DND-41 (cell line): Measurements from ENCODE around the gene STK11.

Source experiments
- ATAC-seq: fragments of 200-7000 bp; cut with Tn5 transposase; 3 replicates; pipeline ENCODE4 v1.9.1; 2021; ENCODE audit warnings: low read depth; ENCODE audit not compliant: insufficient read depth
- DNase-seq: peaks from one replicate; pipeline ENCODE4 v3.0.0-alpha.2; 2020
- H2AFZ ChIP-seq: 2 replicates; pipeline ENCODE4 v1.6.0; 2012; ENCODE audit warnings: low read depth, low read length
- H3K27ac ChIP-seq: 2 replicates; pipeline ENCODE4 v1.5.1; 2012; ENCODE audit warnings: low read length, inconsistent platforms
- H3K27me3 ChIP-seq: fragments of 200-600 bp; sonication (generic); 2 replicates; pipeline ENCODE4 v1.6.0; 2012; ENCODE audit warnings: low read length, mild to moderate bottlenecking, inconsistent platforms; ENCODE audit not compliant: insufficient read depth, poor library complexity
- H3K36me3 ChIP-seq: 2 replicates; pipeline ENCODE4 v1.5.1; 2012; ENCODE audit warnings: low read length, inconsistent platforms; ENCODE audit not compliant: insufficient read depth
- H3K4me1 ChIP-seq: 2 replicates; pipeline ENCODE4 v1.5.1; 2012; ENCODE audit warnings: mild to moderate bottlenecking, low read length; ENCODE audit not compliant: insufficient read depth
- H3K4me2 ChIP-seq: 2 replicates; pipeline ENCODE4 v1.6.0; 2012; ENCODE audit warnings: mild to moderate bottlenecking, moderate library complexity, low read length, inconsistent platforms; ENCODE audit not compliant: insufficient read depth
- H3K4me3 ChIP-seq, 2 experiments: fragments of 200-600 bp in 1 of 2; shearing (Covaris generic) in 1 of 2; 2 replicates each; pipeline ENCODE4 v1.5.1; 2012 to 2016; ENCODE audit warnings: inconsistent platforms in 2 of 2, low read length in 2 of 2, mild to moderate bottlenecking in 2 of 2, low read depth in 1 of 2, moderate library complexity in 1 of 2
- H3K79me2 ChIP-seq: 2 replicates; pipeline ENCODE4 v1.6.0; 2012; ENCODE audit warnings: low read length, inconsistent platforms; ENCODE audit not compliant: insufficient read depth
- H3K9ac ChIP-seq: 2 replicates; pipeline ENCODE4 v1.6.0; 2012; ENCODE audit warnings: low read depth, mild to moderate bottlenecking, inconsistent platforms, low read length, moderate library complexity
- H3K9me3 ChIP-seq: 2 replicates; pipeline ENCODE4 v1.5.1; 2012; ENCODE audit warnings: low read length, moderate library complexity, mild to moderate bottlenecking, inconsistent platforms; ENCODE audit not compliant: insufficient read depth, severe bottlenecking
- H4K20me1 ChIP-seq: 2 replicates; pipeline ENCODE4 v1.6.0; 2012; ENCODE audit warnings: low read length; ENCODE audit not compliant: insufficient read depth
- CTCF ChIP-seq: IDR thresholded peaks from 2 replicates; pipeline ENCODE4 v1.5.1; 2012; ENCODE audit warnings: borderline replicate concordance, low read length, moderate library complexity, mild to moderate bottlenecking; ENCODE audit not compliant: poor library complexity, severe bottlenecking; ENCODE audit errors: extremely low read depth
- EZH2 ChIP-seq: IDR thresholded peaks from 3 replicates; pipeline ENCODE4 v1.6.1; 2012; ENCODE audit warnings: borderline replicate concordance, low read depth, mild to moderate bottlenecking, moderate library complexity, low read length, inconsistent platforms; ENCODE audit not compliant: severe bottlenecking

Gene STK11

GRCh38 chr19:1220976-1221903 lies 15.7 kb downstream of the STK11 start:
- H3K4me3 ChIP-seq: no peak overlapping the region
- no peak overlapping the region for H3K4me2 ChIP-seq
- no peak overlapping the region for H3K9ac ChIP-seq
- H3K36me3 ChIP-seq: peaks cover 83% of the 10 kb centered on the region
- no peak for ATAC-seq
- peaks cover 56% of the 10 kb centered on the region for H4K20me1 ChIP-seq
- no peaks in the 10 kb centered on the region for H3K4me1 ChIP-seq
- no peak overlapping the region for H2AFZ ChIP-seq
- H3K9me3 ChIP-seq: no peaks in the 10 kb centered on the region
- H3K27me3 ChIP-seq: no peaks in the 10 kb centered on the region
- DNase-seq: no peak
- peaks cover 37% of the 10 kb centered on the region for H3K79me2 ChIP-seq
- no peak overlapping the region for H3K27ac ChIP-seq
- TF ChIP-seq CTCF (peak; percentile 42), EZH2 (no peak)

- DNase-seq (no peak), ATAC-seq (no peak)
- H2AFZ ChIP-seq: no peak overlapping the region
- H3K79me2 ChIP-seq: peaks cover 31% of the 10 kb centered on the region
- H3K36me3 ChIP-seq: peaks cover 86% of the 10 kb centered on the region
- TF ChIP-seq CTCF: no peak
- no peak for TF ChIP-seq EZH2
- no peaks in the 10 kb centered on the region for H3K27me3 ChIP-seq
- H3K9me3 ChIP-seq: no peaks in the 10 kb centered on the region
- no peak overlapping the region for H3K4me3 ChIP-seq
- H3K27ac ChIP-seq: no peak overlapping the region
- peaks cover 54% of the 10 kb centered on the region for H4K20me1 ChIP-seq
- no peak overlapping the region for H3K4me2 ChIP-seq
- no peak overlapping the region for H3K9ac ChIP-seq
- H3K4me1 ChIP-seq: no peaks in the 10 kb centered on the region
Measured at GRCh38 chr19:1221904-1222255, 16.3 kb downstream of the STK11 start.

GRCh38 chr19:1222394-1222793 lies 16.8 kb downstream of the STK11 start:
- no peak for DNase-seq
- no peak overlapping the region for H3K9ac ChIP-seq
- H3K27me3 ChIP-seq: no peaks in the 10 kb centered on the region
- H3K4me3 ChIP-seq: no peak overlapping the region
- peaks cover 49% of the 10 kb centered on the region for H4K20me1 ChIP-seq
- H3K79me2 ChIP-seq: peaks cover 26% of the 10 kb centered on the region
- TF ChIP-seq EZH2: no peak
- peak; percentile 26 for TF ChIP-seq CTCF
- no peaks in the 10 kb centered on the region for H3K9me3 ChIP-seq
- H3K36me3 ChIP-seq: peaks cover 87% of the 10 kb centered on the region
- no peak overlapping the region for H2AFZ ChIP-seq
- no peak overlapping the region for H3K27ac ChIP-seq
- no peak overlapping the region for H3K4me2 ChIP-seq
- no peak for ATAC-seq
- H3K4me1 ChIP-seq: no peaks in the 10 kb centered on the region
